ENCODE data around the gene ZBTB20. TPM values are rescaled to one million over a fixed set of nuclear protein-coding genes. Genes with fewer than 3 reads are reported as not detected.

ZBTB20 gene
- total RNA-seq, 2 donors from 2014 or later, result 112 to 120 TPM

DNA sequence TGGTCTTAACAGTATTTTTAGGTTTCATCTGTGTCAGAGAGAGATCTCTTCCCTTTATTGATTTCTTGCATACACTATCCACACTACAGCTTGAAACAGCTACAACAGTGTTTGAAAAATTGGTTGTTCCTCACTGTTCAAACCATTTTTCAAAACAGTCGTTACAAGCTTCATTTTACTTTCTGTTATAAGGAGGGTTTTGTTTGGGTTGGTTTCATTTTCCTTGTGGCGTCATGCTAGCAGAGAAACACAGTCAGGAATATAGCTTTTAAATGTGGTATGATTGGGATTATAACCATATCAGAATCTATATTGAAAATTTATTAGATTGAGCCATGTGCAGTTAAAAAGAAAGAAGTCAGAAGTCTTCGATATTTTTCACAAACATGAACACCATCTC, 400.6 kb downstream of the ZBTB20 start:
- Histone ChIP-seq H3K4me1 (ENCODE audit: control insufficient read depth in 1 of 2, low read depth in 2 of 2) (peaks cover 5 to 26% of the 10 kb centered on the region in 2 donors), H3K27me3 (replicated peaks; ENCODE audit: insufficient read depth) (no peaks in the 10 kb centered on the region), H3K27ac (peak overlapping the region; percentile 49 to 73), H3K9me3 (no peaks in the 10 kb centered on the region), H3K36me3 (no peaks in the 10 kb centered on the region), H3K4me3 (peak overlapping the region; percentile 67)
- no peak for ATAC-seq (ENCODE audit: insufficient number of reproducible peaks, low FRiP score, low read depth)
- DNase-seq (ENCODE audit: low spot score), result no peak
- TF ChIP-seq, protein P1, sequence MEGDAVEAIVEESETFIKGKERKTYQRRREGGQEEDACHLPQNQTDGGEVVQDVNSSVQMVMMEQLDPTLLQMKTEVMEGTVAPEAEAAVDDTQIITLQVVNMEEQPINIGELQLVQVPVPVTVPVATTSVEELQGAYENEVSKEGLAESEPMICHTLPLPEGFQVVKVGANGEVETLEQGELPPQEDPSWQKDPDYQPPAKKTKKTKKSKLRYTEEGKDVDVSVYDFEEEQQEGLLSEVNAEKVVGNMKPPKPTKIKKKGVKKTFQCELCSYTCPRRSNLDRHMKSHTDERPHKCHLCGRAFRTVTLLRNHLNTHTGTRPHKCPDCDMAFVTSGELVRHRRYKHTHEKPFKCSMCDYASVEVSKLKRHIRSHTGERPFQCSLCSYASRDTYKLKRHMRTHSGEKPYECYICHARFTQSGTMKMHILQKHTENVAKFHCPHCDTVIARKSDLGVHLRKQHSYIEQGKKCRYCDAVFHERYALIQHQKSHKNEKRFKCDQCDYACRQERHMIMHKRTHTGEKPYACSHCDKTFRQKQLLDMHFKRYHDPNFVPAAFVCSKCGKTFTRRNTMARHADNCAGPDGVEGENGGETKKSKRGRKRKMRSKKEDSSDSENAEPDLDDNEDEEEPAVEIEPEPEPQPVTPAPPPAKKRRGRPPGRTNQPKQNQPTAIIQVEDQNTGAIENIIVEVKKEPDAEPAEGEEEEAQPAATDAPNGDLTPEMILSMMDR (IDR thresholded peaks at IDR 0.05), result no peak

DNA sequence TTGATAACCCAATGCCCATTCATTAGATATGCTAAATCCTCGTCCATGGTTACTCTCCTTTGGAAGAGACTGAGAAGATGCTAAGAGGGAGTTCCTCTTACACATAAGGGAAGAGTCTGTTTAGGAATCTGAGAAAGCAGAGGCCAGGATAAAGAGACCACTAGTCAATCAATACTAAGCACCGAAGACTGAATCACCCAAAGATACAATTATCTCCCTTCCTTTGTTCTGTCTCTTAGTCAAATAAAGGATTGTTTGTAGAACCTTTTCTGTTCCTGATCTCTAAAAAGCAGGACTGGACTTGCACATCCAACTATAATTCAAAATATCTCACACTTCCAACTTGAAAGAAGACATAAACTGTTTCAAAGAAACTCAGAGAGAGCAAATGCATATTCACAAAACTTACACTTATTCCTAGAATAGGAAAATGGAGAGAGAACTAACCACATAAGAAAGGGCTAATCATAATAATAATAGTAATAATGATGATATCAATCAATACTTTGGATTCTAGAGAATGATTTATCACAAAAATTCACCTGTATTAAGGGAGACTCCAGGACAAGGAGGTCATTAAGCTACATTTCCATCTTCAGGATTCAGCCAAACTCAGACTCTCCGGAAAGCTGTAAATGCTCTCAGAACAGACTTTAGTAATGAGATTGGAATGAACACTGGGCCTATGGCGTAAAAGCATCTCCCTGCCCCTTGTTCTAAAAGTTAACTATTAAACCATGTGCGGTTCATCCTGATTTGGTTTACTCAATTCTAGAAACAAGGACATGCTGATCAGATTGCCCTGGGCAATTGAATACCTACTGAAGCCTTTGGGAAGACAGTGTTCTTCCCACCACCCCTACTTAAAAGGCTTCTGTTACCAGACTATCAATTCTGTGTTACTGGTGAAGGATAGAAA, 401.5 kb downstream of the ZBTB20 start:
- Histone ChIP-seq H3K9me3 (no peaks in the 10 kb centered on the region), H3K4me1 (ENCODE audit: control insufficient read depth in 1 of 2, low read depth in 2 of 2) (peaks cover 9 to 35% of the 10 kb centered on the region in 2 donors), H3K27ac (peak overlapping the region; percentile 49 to 73), H3K36me3 (no peaks in the 10 kb centered on the region), H3K27me3 (replicated peaks; ENCODE audit: insufficient read depth) (no peaks in the 10 kb centered on the region), H3K4me3 (peak overlapping the region; percentile 67)
- TF ChIP-seq, protein P1 (IDR thresholded peaks at IDR 0.05), result no peak
- no peak for DNase-seq (ENCODE audit: low spot score)
- no peak for ATAC-seq (ENCODE audit: insufficient number of reproducible peaks, low FRiP score, low read depth)

DNA sequence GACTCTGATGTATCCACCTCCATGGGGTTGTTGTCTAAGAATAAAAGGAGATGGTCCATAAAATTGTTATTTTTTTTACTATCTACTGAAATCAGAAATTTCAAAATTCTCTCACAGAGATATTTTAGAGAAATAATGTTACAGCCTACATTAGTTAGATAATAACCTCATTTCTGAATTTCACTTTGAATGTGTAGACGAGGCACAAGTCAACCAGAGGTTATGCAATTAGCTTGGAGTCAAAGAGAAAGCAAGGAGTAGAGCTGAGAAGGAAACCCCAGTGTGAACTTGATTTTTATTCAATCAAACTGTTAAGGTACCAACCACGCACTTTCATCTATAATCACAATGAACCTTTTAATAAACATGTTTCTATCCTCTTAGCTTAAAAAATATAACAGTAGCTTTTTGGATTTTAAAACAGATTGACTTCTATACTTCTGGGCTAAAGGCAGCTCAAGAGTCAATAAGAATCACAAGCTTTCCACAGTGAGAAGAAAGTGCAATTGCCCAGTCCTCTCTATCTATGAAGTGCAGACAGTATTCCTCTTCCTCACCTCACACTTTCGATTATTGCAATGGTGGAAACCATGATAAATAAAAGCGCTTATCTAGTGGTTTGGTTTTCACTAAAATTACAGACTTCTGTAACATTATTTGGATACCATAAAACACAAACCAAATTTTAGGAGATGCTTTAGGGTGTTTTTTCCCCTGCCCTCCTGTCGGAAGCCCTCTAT, 403.2 kb downstream of the ZBTB20 start:
- TF ChIP-seq, protein P1 (IDR thresholded peaks at IDR 0.05), result no peak
- ATAC-seq (ENCODE audit: insufficient number of reproducible peaks, low FRiP score, low read depth), result no peak
- no peaks in the 10 kb centered on the region for H3K36me3 ChIP-seq
- H3K9me3 ChIP-seq, result no peaks in the 10 kb centered on the region
- H3K4me1 ChIP-seq (ENCODE audit: control insufficient read depth in 1 of 2, low read depth in 2 of 2), result peaks cover 9 to 39% of the 10 kb centered on the region in 2 donors
- no peaks in the 10 kb centered on the region for H3K27me3 ChIP-seq (replicated peaks; ENCODE audit: insufficient read depth)
- no peak overlapping the region for H3K4me3 ChIP-seq
- H3K27ac ChIP-seq, result no peak overlapping the region
- DNase-seq (ENCODE audit: low spot score), result no peak

DNA sequence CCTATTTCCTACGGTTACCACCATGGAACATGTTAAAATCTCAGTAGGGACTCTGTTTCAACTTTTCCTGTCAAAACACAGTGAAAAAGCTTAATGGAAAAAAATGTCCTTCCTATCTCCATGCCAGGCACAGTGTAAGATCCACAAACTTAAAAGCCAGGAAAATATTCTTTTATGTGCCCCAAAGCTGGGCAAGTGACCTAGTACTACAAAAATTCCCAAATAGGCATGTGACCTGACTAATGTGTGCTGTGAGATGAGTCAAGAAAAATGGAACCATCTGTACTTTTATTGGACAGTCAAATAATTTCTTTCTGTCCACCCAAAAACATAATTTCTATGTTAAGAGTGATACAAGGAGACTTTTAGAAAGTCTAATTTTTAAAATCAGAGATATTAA, 406.0 kb downstream of the ZBTB20 start:
- no peaks in the 10 kb centered on the region for H3K36me3 ChIP-seq
- DNase-seq (ENCODE audit: low spot score) (no peak), ATAC-seq (ENCODE audit: insufficient number of reproducible peaks, low FRiP score, low read depth) (no peak)
- peak overlapping the region in 1 of 2 donors; percentile 47 for H3K27ac ChIP-seq
- H3K4me3 ChIP-seq, result no peak overlapping the region
- peaks cover 6 to 31% of the 10 kb centered on the region in 2 donors for H3K4me1 ChIP-seq (ENCODE audit: control insufficient read depth in 1 of 2, low read depth in 2 of 2)
- H3K9me3 ChIP-seq, result no peaks in the 10 kb centered on the region
- TF ChIP-seq, protein P1 (IDR thresholded peaks at IDR 0.05), result no peak
- H3K27me3 ChIP-seq (replicated peaks; ENCODE audit: insufficient read depth), result no peaks in the 10 kb centered on the region

DNA sequence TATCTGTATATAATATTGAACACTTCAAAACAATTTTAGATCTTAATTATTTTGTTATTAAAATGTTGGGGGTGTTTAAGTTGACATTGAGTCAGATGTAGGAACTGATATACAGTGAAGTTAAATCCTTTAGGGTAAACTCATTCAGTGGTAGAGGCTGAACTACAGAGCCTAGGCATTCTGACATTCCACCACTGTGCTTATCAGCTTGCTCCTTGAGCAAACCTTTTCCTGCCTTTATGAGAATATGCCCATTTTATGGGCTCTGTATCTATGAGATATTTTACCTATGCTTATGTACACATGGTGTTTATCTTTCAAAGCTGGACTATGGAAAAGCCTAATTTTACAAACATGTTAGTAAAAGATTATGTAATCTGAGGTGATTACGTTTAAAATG, 407.5 kb downstream of the ZBTB20 start:
- TF ChIP-seq, protein P1 (IDR thresholded peaks at IDR 0.05), result no peak
- peaks cover 5 to 18% of the 10 kb centered on the region in 2 donors for H3K4me1 ChIP-seq (ENCODE audit: control insufficient read depth in 1 of 2, low read depth in 2 of 2)
- no peak for DNase-seq (ENCODE audit: low spot score)
- H3K36me3 ChIP-seq, result no peaks in the 10 kb centered on the region
- ATAC-seq (ENCODE audit: insufficient number of reproducible peaks, low FRiP score, low read depth), result no peak
- no peak overlapping the region for H3K27ac ChIP-seq
- no peak overlapping the region for H3K4me3 ChIP-seq
- H3K9me3 ChIP-seq, result no peaks in the 10 kb centered on the region
- H3K27me3 ChIP-seq (replicated peaks; ENCODE audit: insufficient read depth), result no peaks in the 10 kb centered on the region
